H9 (cell line): ENCODE measurements around the gene LRRC73. TPM values are rescaled to one million over a fixed set of nuclear protein-coding genes. Genes with fewer than 3 reads are reported as not detected.
"Not testable (repeated sequence)": the region's sequence is repeated elsewhere in the genome, so short reads cannot be mapped to it uniquely, and the experiment has no call there.

ENCODE experiments used
- DNase-seq: peaks from one replicate; pipeline ENCODE4 v3.0.0-alpha.2; 2017
- H2AFZ ChIP-seq: one replicate; pipeline ENCODE4 v1.6.1; 2013; ENCODE audit warnings: mild to moderate bottlenecking, low read length, control low read depth, moderate library complexity
- H2AK5ac ChIP-seq: 2 replicates; pipeline ENCODE4 v1.6.1; 2013; ENCODE audit warnings: low read length, control low read depth, mixed read lengths; ENCODE audit not compliant: insufficient read length
- H2BK120ac ChIP-seq: one replicate; pipeline ENCODE4 v1.6.1; 2013; ENCODE audit warnings: low read depth, mild to moderate bottlenecking, low read length, control low read depth, inconsistent platforms; ENCODE audit not compliant: poor library complexity, severe bottlenecking
- H2BK12ac ChIP-seq: 2 replicates; pipeline ENCODE4 v1.6.1; 2013; ENCODE audit warnings: low read length, control low read depth, mixed read lengths, low read depth; ENCODE audit not compliant: insufficient read length
- H2BK15ac ChIP-seq: 2 replicates; pipeline ENCODE4 v1.6.1; 2013; ENCODE audit warnings: low read depth, low read length, control low read depth
- H2BK20ac ChIP-seq: one replicate; pipeline ENCODE4 v1.6.1; 2013; ENCODE audit warnings: low read depth, mild to moderate bottlenecking, low read length, control low read depth, inconsistent platforms; ENCODE audit not compliant: poor library complexity, severe bottlenecking
- H2BK5ac ChIP-seq: 2 replicates; pipeline ENCODE4 v1.6.1; 2013; ENCODE audit warnings: low read length, control low read depth, mixed read lengths; ENCODE audit not compliant: insufficient read length
- H3K14ac ChIP-seq: 2 replicates; pipeline ENCODE4 v1.6.1; 2013; ENCODE audit warnings: low read length, control low read depth; ENCODE audit not compliant: insufficient read depth
- H3K18ac ChIP-seq: 2 replicates; pipeline ENCODE4 v1.6.1; 2013; ENCODE audit warnings: low read depth, mild to moderate bottlenecking, mixed read lengths, low read length, control low read depth; ENCODE audit not compliant: insufficient read length
- H3K23ac ChIP-seq: 2 replicates; pipeline ENCODE4 v1.6.1; 2013; ENCODE audit warnings: low read length, control low read depth, mixed read lengths, low read depth; ENCODE audit not compliant: insufficient read length
- H3K23me2 ChIP-seq: 2 replicates; pipeline ENCODE4 v1.6.1; 2013; ENCODE audit warnings: low read depth, mild to moderate bottlenecking, mixed read lengths, low read length, control low read depth; ENCODE audit not compliant: insufficient read length, poor library complexity, severe bottlenecking
- H3K27ac ChIP-seq: 2 replicates; pipeline ENCODE4 v1.5.1; 2013; ENCODE audit warnings: low read length, control low read depth, mixed read lengths, low read depth; ENCODE audit not compliant: insufficient read length
- H3K27me3 ChIP-seq: 2 replicates; pipeline ENCODE4 v1.6.1; 2013; ENCODE audit warnings: low read length, control low read depth, inconsistent platforms; ENCODE audit not compliant: insufficient read depth
- H3K4ac ChIP-seq: 2 replicates; pipeline ENCODE4 v1.6.1; 2013; ENCODE audit warnings: low read depth, mild to moderate bottlenecking, control low read depth, inconsistent platforms, low read length, moderate library complexity
- H3K4me1 ChIP-seq: 2 replicates; pipeline ENCODE4 v1.6.1; 2013; ENCODE audit warnings: low read length, control low read depth, inconsistent platforms; ENCODE audit not compliant: insufficient read depth
- H3K4me2 ChIP-seq: 2 replicates; pipeline ENCODE4 v1.6.1; 2013; ENCODE audit warnings: low read length, control low read depth, mixed read lengths; ENCODE audit not compliant: insufficient read length, insufficient read depth
- H3K56ac ChIP-seq: 2 replicates; pipeline ENCODE4 v1.6.1; 2013; ENCODE audit warnings: low read depth, mild to moderate bottlenecking, mixed read lengths, low read length, control low read depth; ENCODE audit not compliant: insufficient read length
- H3K79me1 ChIP-seq: 2 replicates; pipeline ENCODE4 v1.6.1; 2013; ENCODE audit warnings: low read depth, mild to moderate bottlenecking, moderate library complexity, low read length, control low read depth, inconsistent platforms; ENCODE audit not compliant: insufficient read depth, poor library complexity, severe bottlenecking
- H3K79me2 ChIP-seq: 2 replicates; pipeline ENCODE4 v1.6.1; 2013; ENCODE audit warnings: low read length, control low read depth, inconsistent platforms; ENCODE audit not compliant: insufficient read depth
- H3K9ac ChIP-seq: 2 replicates; pipeline ENCODE4 v1.6.1; 2013; ENCODE audit warnings: low read length, control low read depth, mixed read lengths; ENCODE audit not compliant: insufficient read length; ENCODE audit errors: extremely low read depth
- H3K9me3 ChIP-seq: one replicate; pipeline ENCODE4 v1.6.1; 2013; ENCODE audit warnings: low read depth, low read length, inconsistent platforms; ENCODE audit not compliant: control insufficient read depth
- H3T11ph ChIP-seq: one replicate; pipeline ENCODE4 v1.6.1; 2013; ENCODE audit warnings: mild to moderate bottlenecking, low read length, control low read depth, inconsistent platforms
- H4K20me1 ChIP-seq: one replicate; pipeline ENCODE4 v1.6.1; 2013; ENCODE audit not compliant: control insufficient read depth, insufficient read length, insufficient read depth
- H4K5ac ChIP-seq: 2 replicates; pipeline ENCODE4 v1.6.1; 2013; ENCODE audit warnings: low read depth, mild to moderate bottlenecking, mixed read lengths, low read length, control low read depth; ENCODE audit not compliant: insufficient read length
- H4K8ac ChIP-seq: replicated peaks from 2 replicates; pipeline ENCODE4 v1.6.1; 2013; ENCODE audit warnings: low read length, control low read depth, mixed read lengths, low read depth; ENCODE audit not compliant: insufficient read length
- H4K91ac ChIP-seq: 2 replicates; pipeline ENCODE4 v1.6.1; 2013; ENCODE audit warnings: low read depth, mild to moderate bottlenecking, moderate library complexity, mixed read lengths, low read length, control low read depth; ENCODE audit not compliant: insufficient read length
- H3K27ac Mint-ChIP-seq, 3 experiments: 2 replicates in 2 of 3; 3 replicates in 1 of 3; pipeline ENCODE4 v1.8.0; 2020 to 2021; ENCODE audit warnings: mixed read lengths in 3 of 3, mild to moderate bottlenecking in 1 of 3, moderate library complexity in 1 of 3
- H3K27me3 Mint-ChIP-seq: 2 replicates; pipeline ENCODE4 v1.8.0; 2021; ENCODE audit warnings: low read depth, mild to moderate bottlenecking, moderate library complexity, mixed read lengths
- H3K36me3 Mint-ChIP-seq, 3 experiments: 2 replicates in 2 of 3; 3 replicates in 1 of 3; pipeline ENCODE4 v1.8.0; 2020 to 2021; ENCODE audit warnings: low read depth in 3 of 3, mixed read lengths in 3 of 3; ENCODE audit not compliant: insufficient read depth in 1 of 3
- H3K4me1 Mint-ChIP-seq, 2 experiments: 2 replicates each; pipeline ENCODE4 v1.8.0; 2020; ENCODE audit warnings: mixed read lengths in 2 of 2
- H3K4me3 Mint-ChIP-seq, 2 experiments: 2 replicates in 1 of 2; 3 replicates in 1 of 2; pipeline ENCODE4 v1.8.0; 2020 to 2021; ENCODE audit warnings: mild to moderate bottlenecking in 2 of 2, mixed read lengths in 2 of 2, moderate library complexity in 1 of 2
- H3K9me3 Mint-ChIP-seq, 2 experiments: 2 replicates in 1 of 2; 3 replicates in 1 of 2; pipeline ENCODE4 v1.8.0; 2020; ENCODE audit warnings: mild to moderate bottlenecking in 2 of 2, mixed read lengths in 2 of 2, moderate library complexity in 1 of 2
- CTCF ChIP-seq: fragments of 200-600 bp; sonication (generic); conservative IDR thresholded peaks from 3 replicates; pipeline ENCODE4 v1.8.0; 2021; ENCODE audit warnings: antibody characterized with exemption, mild to moderate bottlenecking
- WGBS: extraction: QIAGEN DNeasy Blood & Tissue Kit; methylation state at CpG from one replicate; pipeline ENCODE4 v1.1.7; 2013; ENCODE audit warnings: missing lambda C conversion rate, low lambda C conversion rate, mixed read lengths; ENCODE audit not compliant: insufficient read length; ENCODE audit errors: extremely low coverage; 5-methylcytosine and 5-hydroxymethylcytosine counted together
- total RNA-seq: library from RNA; stranded (reverse); gene quantifications from 2 replicates; pipeline ENCODE4 v1.2.1, GENCODE V29; 2021

LRRC73 gene
- total RNA-seq, 1 experiment from 2014 or later, result 0.55 TPM

- H3K9me3 ChIP-seq, result no peaks in the 10 kb centered on the region
- H2AK5ac ChIP-seq, result no peak overlapping the region
- no peak overlapping the region for H3K23ac ChIP-seq
- no peak overlapping the region for H4K5ac ChIP-seq
- H2BK120ac ChIP-seq, result no peak overlapping the region
- H3K18ac ChIP-seq, result no peak overlapping the region
- no peak overlapping the region for H4K91ac ChIP-seq
- H3K27ac ChIP-seq, result no peak overlapping the region
- H3T11ph ChIP-seq, result no peak overlapping the region
- Mint-ChIP-seq H3K36me3 (peaks cover 43 to 93% (median 79%) of the 10 kb centered on the region in 3 experiments), H3K9me3 (no peaks in the 10 kb centered on the region), H3K4me1 (no peaks in the 10 kb centered on the region), H3K27ac (no peak overlapping the region), H3K27me3 (no peaks in the 10 kb centered on the region), H3K4me3 (no peak overlapping the region)
- no peaks in the 10 kb centered on the region for H3K79me2 ChIP-seq
- no peak overlapping the region for H2BK12ac ChIP-seq
- H3K14ac ChIP-seq, result no peak overlapping the region
- H4K20me1 ChIP-seq, result no peaks in the 10 kb centered on the region
- no peak overlapping the region for H2BK20ac ChIP-seq
- H3K4me1 ChIP-seq, result no peaks in the 10 kb centered on the region
- no peak for DNase-seq
- no peak overlapping the region for H3K4ac ChIP-seq
- H3K23me2 ChIP-seq, result no peaks in the 10 kb centered on the region
- H3K27me3 ChIP-seq, result no peaks in the 10 kb centered on the region
- H2BK5ac ChIP-seq, result no peak overlapping the region
- TF ChIP-seq CTCF, result no peak
- H2AFZ ChIP-seq, result no peak overlapping the region
- H3K79me1 ChIP-seq, result no peaks in the 10 kb centered on the region
- no peak overlapping the region for H3K56ac ChIP-seq
- H2BK15ac ChIP-seq, result no peak overlapping the region
- no peak overlapping the region for H4K8ac ChIP-seq
- no peak overlapping the region for H3K4me2 ChIP-seq
- H3K9ac ChIP-seq, result no peak overlapping the region
Measured at GRCh38 chr6:43559328-43559727, 49.2 kb upstream of the LRRC73 start.

- H2BK20ac ChIP-seq, H3K4ac ChIP-seq, H4K91ac ChIP-seq, H3K4me2 ChIP-seq, H2BK120ac ChIP-seq, H3K9me3 ChIP-seq, H4K5ac ChIP-seq, H3K4me3 Mint-ChIP-seq, H3K27me3 Mint-ChIP-seq, H3K9ac ChIP-seq, H3T11ph ChIP-seq, H3K18ac ChIP-seq, H3K79me1 ChIP-seq, H3K23ac ChIP-seq, H3K9me3 Mint-ChIP-seq, H3K4me1 ChIP-seq, H2AK5ac ChIP-seq, H2BK15ac ChIP-seq, H3K27me3 ChIP-seq, H3K14ac ChIP-seq, DNase-seq, H2BK5ac ChIP-seq, H3K56ac ChIP-seq, H3K27ac Mint-ChIP-seq, H4K20me1 ChIP-seq, H3K23me2 ChIP-seq, H3K79me2 ChIP-seq, H2BK12ac ChIP-seq, H3K4me1 Mint-ChIP-seq, H3K27ac ChIP-seq, H4K8ac ChIP-seq, H2AFZ ChIP-seq: not testable (repeated sequence)
- WGBS, result no CpG with 5 or more reads among the region's 7 CpGs
- peaks cover 48 to 95% (median 83%) of the 10 kb centered on the region in 3 experiments for H3K36me3 Mint-ChIP-seq
Measured at GRCh38 chr6:43557620-43558019, 47.5 kb upstream of the LRRC73 start.
